Measurements from ENCODE around the gene FOCAD.

DNA sequence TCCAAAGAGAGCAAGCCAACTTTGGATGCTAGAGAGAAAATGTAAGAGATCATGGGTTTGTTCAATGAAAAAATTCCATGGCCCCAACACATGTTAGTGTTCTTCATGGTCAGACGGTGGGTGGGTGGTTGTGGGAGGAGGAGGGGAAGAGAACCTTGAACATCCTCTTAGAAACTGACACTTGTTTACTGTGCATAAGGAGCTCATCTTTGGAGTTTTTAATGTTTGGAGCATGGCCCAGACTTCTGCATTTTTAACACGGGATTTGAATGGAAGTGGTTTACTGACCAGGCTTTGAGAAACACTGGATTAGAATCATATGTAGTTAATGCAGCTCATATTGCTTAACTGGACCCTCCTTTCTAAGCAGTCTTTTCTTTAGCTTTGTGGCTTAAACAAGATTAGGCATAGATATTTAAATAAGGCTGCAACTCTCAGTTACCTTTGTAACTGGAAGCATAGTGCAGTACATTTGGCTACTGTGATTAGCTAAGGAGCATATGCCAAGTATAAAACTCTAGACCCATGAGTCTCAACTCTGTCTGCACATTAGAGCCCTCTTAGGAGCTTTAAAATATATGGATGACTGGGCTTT, 60.1 kb downstream of the FOCAD start:
- TF ChIP-seq CTCF (IDR thresholded peaks at IDR 0.05; ENCODE audit: low read length), result no peak
- no peak for TF ChIP-seq EZH2 (optimal IDR thresholded peaks at IDR 0.05; ENCODE audit: low read depth, low read length)
- TF ChIP-seq EZH2phosphoT487 (IDR thresholded peaks at IDR 0.05; ENCODE audit: low read length), result no peak
